A549 (cell line): ENCODE results near the gene RBMS3. TPM values are rescaled to one million over a fixed set of nuclear protein-coding genes. Genes with fewer than 3 reads are reported as not detected.

Experiments used
- ATAC-seq, 2 experiments: fragments of 200-7000 bp in 1 of 2; fragments of >200 bp in 1 of 2; cut with Nextera tagmentation in 1 of 2; cut with Tn5 transposase in 1 of 2; 3 replicates each; pipeline versions ENCODE4 v1.8.0 to v1.9.1; 2018 to 2020; ENCODE audit warnings: mild to moderate bottlenecking in 1 of 2, moderate library complexity in 1 of 2
- CTCF ChIA-PET: fragments of 300-600 bp; sonication (Branson Sonifier 250); formaldehyde crosslinking; extraction: SDS; loops from one replicate; lab custom pipeline; 2021; ENCODE audit warnings: antibody characterized with exemption, inconsistent platforms; lab: Yijun Ruan, JAX
- POLR2A ChIA-PET: fragments of 350-600 bp; formaldehyde crosslinking; extraction: SDS; loops from one replicate; lab custom pipeline; 2021; ENCODE audit warnings: antibody characterized with exemption, inconsistent platforms; lab: Yijun Ruan, JAX
- DNase-seq, 2 experiments: peaks; one replicate each; pipeline versions ENCODE4 v3.0.0 to v3.0.0-alpha.2; 2011 to 2016; ENCODE audit warnings: low read depth in 1 of 2, low spot score in 1 of 2
- FAIRE-seq: peaks from 2 replicates; lab custom pipeline; 2011; peaks lifted over from hg19 to GRCh38; lab: Jason Lieb, UNC
- H3K27ac ChIP-seq, 2 experiments: fragments of >200 bp; sonication (Bioruptor Twin); formaldehyde crosslinking; 3 replicates each; pipeline ENCODE4 v1.5.1; 2016 to 2017
- H3K4me1 ChIP-seq: fragments of >200 bp; sonication (Bioruptor Twin); formaldehyde crosslinking; 3 replicates; pipeline ENCODE4 v1.6.1; 2016
- H3K4me2 ChIP-seq: fragments of >200 bp; sonication (Bioruptor Twin); formaldehyde crosslinking; 3 replicates; pipeline ENCODE4 v1.6.1; 2016
- H3K4me3 ChIP-seq: fragments of >200 bp; sonication (Bioruptor Twin); formaldehyde crosslinking; 3 replicates; pipeline ENCODE4 v1.5.1; 2016
- H3K9me3 ChIP-seq: fragments of >200 bp; sonication (Bioruptor Twin); formaldehyde crosslinking; 3 replicates; pipeline ENCODE4 v1.6.1; 2016
- CBX2 ChIP-seq: fragments of 200-600 bp; sonication (generic); IDR thresholded peaks from 2 replicates; pipeline ENCODE4 v1.6.1; 2016; ENCODE audit warnings: low read depth, mild to moderate bottlenecking, borderline replicate concordance
- ESRRA ChIP-seq: fragments of 150-350 bp; IDR thresholded peaks from 2 replicates; pipeline ENCODE4 v1.6.1; 2014; ENCODE audit warnings: mild to moderate bottlenecking, low read length, borderline replicate concordance
- FOXS1 ChIP-seq: fragments of 250-450 bp; sonication (Bioruptor Pico); IDR thresholded peaks from 2 replicates; pipeline ENCODE4 v1.5.0; 2020; ENCODE audit warnings: mild to moderate bottlenecking, moderate library complexity
- HOXB13 ChIP-seq: fragments of 250-450 bp; sonication (Bioruptor Pico); IDR thresholded peaks from 2 replicates; pipeline ENCODE4 v1.5.0; 2020; ENCODE audit warnings: low read depth, mild to moderate bottlenecking, moderate library complexity
- HOXB5 ChIP-seq: fragments of 250-450 bp; sonication (Bioruptor Pico); IDR thresholded peaks from 2 replicates; pipeline ENCODE4 v1.5.0; 2020; ENCODE audit warnings: mild to moderate bottlenecking, moderate library complexity
- POLR2A ChIP-seq: IDR thresholded peaks from 2 replicates; pipeline ENCODE4 v1.6.1; 2012; ENCODE audit warnings: mild to moderate bottlenecking, low read length
- POLR2AphosphoS2 ChIP-seq: conservative IDR thresholded peaks from 2 replicates; pipeline ENCODE4 v1.6.1; 2012; ENCODE audit warnings: low read length, improper control_type of control experiment, inconsistent platforms
- RAD21 ChIP-seq, 2 experiments: fragments of >200 bp in 1 of 2; sonication (Bioruptor Twin) in 1 of 2; formaldehyde crosslinking in 1 of 2; IDR thresholded peaks in 1 of 2; conservative IDR thresholded peaks in 1 of 2; 2 replicates in 1 of 2; 3 replicates in 1 of 2; pipeline ENCODE4 v1.6.1; 2012 to 2018; ENCODE audit warnings: inconsistent platforms in 1 of 2
- RFX5 ChIP-seq: fragments of 450-650 bp; IDR thresholded peaks from 2 replicates; pipeline ENCODE4 v1.7.1; 2014; ENCODE audit warnings: antibody characterized with exemption, mild to moderate bottlenecking, moderate library complexity
- RNF2 ChIP-seq: fragments of 200-600 bp; sonication (generic); IDR thresholded peaks from 2 replicates; pipeline ENCODE4 v1.6.1; 2016; ENCODE audit warnings: low read depth, mild to moderate bottlenecking, antibody characterized with exemption, moderate library complexity, borderline replicate concordance
- SMC3 ChIP-seq: fragments of >200 bp; sonication (Bioruptor Twin); formaldehyde crosslinking; IDR thresholded peaks from 3 replicates; pipeline ENCODE4 v1.6.1; 2018; ENCODE audit warnings: inconsistent platforms
- TP53 ChIP-seq: fragments of 250-450 bp; sonication (Bioruptor Pico); IDR thresholded peaks from 2 replicates; pipeline ENCODE4 v1.5.0; 2021; ENCODE audit warnings: mild to moderate bottlenecking, moderate library complexity
- ZC3H11A ChIP-seq: fragments of 450-650 bp; IDR thresholded peaks from 2 replicates; pipeline ENCODE4 v1.6.1; 2014; ENCODE audit warnings: antibody characterized with exemption, mild to moderate bottlenecking
- ZFP36 ChIP-seq: fragments of 450-650 bp; IDR thresholded peaks from 2 replicates; pipeline ENCODE4 v1.6.1; 2014; ENCODE audit warnings: borderline replicate concordance; ENCODE audit not compliant: partially characterized antibody
- WGBS: methylation state at CpG from one replicate; pipeline ENCODE4 v1.1.6; 2017; ENCODE audit errors: missing lambda C conversion rate; 5-methylcytosine and 5-hydroxymethylcytosine counted together
- polyA plus RNA-seq, 4 experiments: library from polyadenylated mRNA; depleted of rRNA in 3 of 4; stranded (reverse); fragments of >200 nt; fragmentation: RNase III in 1 of 4; extraction: RNeasy Plus Mini Kit Qiagen cat#74134 plus additional on column Dnase treatment in 1 of 4; gene quantifications; 2 replicates in 3 of 4; 3 replicates in 1 of 4; pipeline ENCODE4 v1.2.3, GENCODE V29; 2011 to 2017
- TF ChIP-seq, protein P1 (sequence below): fragments of 200-600 bp; sonication (generic); IDR thresholded peaks from 2 replicates; pipeline ENCODE4 v1.6.1; 2016; ENCODE audit warnings: antibody characterized with exemption, mild to moderate bottlenecking, moderate library complexity
- TF ChIP-seq, protein P2 (sequence below): fragments of 450-650 bp; IDR thresholded peaks from 2 replicates; pipeline ENCODE4 v1.6.1; 2014; ENCODE audit warnings: antibody characterized with exemption
- TF ChIP-seq, protein P3 (sequence below): IDR thresholded peaks from 2 replicates; pipeline ENCODE4 v1.6.1; 2012
- TF ChIP-seq, protein P4 (sequence below): fragments of 250-450 bp; sonication (Bioruptor Pico); IDR thresholded peaks from 2 replicates; pipeline ENCODE4 v1.5.0; 2020; ENCODE audit warnings: low read depth, mild to moderate bottlenecking, moderate library complexity
- TF ChIP-seq, protein P5 (sequence below): IDR thresholded peaks from 2 replicates; pipeline ENCODE4 v1.6.1; 2012; ENCODE audit warnings: low read depth, borderline replicate concordance

The RBMS3 gene
- polyA plus RNA-seq, 2 of the 4 experiments (the other 2 are of a cell fraction) = 0.92 to 4.1 TPM

DNA sequence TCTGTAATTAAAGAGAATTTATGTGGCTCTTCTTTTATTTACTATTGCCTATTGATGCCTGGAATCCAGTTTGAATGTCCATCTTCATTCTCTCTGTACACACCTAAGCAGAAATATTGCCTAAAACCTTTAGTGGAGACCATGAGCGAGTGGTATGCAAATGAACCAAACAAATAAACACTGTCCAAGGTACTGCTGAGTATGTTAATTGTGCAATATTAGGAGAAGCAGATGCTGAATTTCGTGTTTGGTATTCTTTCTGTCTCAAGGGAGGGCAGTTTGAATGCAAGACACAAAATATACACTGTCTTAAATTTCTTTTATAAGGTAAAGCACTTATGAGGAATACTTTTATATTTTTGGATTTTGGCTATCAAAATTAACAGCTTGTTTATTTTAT lies 440.9 kb downstream of the RBMS3 start:
- FAIRE-seq = no peak
- WGBS = 66% methylated on average over 2 of the region's 2 CpGs
- DNase-seq = no peak
- Histone ChIP-seq H3K9me3 (no peaks in the 10 kb centered on the region), H3K27ac (no peak overlapping the region), H3K4me3 (no peak overlapping the region), H3K4me1 (0 out of 3 replicates have a peak, but pooled peaks cover 5% of the 10 kb centered on the region), H3K4me2 (no peak overlapping the region)
- ATAC-seq = no peak
- CTCF ChIA-PET = no interaction called here
- POLR2A ChIA-PET = no interaction called here
- TF ChIP-seq RAD21 (conservative IDR thresholded peaks at IDR 0.05 in 1 of 2, IDR thresholded peaks at IDR 0.05 in 1 of 2) = no peak
- TF ChIP-seq HOXB13 = no peak
- TF ChIP-seq POLR2A = no peak
- TF ChIP-seq, protein P1, sequence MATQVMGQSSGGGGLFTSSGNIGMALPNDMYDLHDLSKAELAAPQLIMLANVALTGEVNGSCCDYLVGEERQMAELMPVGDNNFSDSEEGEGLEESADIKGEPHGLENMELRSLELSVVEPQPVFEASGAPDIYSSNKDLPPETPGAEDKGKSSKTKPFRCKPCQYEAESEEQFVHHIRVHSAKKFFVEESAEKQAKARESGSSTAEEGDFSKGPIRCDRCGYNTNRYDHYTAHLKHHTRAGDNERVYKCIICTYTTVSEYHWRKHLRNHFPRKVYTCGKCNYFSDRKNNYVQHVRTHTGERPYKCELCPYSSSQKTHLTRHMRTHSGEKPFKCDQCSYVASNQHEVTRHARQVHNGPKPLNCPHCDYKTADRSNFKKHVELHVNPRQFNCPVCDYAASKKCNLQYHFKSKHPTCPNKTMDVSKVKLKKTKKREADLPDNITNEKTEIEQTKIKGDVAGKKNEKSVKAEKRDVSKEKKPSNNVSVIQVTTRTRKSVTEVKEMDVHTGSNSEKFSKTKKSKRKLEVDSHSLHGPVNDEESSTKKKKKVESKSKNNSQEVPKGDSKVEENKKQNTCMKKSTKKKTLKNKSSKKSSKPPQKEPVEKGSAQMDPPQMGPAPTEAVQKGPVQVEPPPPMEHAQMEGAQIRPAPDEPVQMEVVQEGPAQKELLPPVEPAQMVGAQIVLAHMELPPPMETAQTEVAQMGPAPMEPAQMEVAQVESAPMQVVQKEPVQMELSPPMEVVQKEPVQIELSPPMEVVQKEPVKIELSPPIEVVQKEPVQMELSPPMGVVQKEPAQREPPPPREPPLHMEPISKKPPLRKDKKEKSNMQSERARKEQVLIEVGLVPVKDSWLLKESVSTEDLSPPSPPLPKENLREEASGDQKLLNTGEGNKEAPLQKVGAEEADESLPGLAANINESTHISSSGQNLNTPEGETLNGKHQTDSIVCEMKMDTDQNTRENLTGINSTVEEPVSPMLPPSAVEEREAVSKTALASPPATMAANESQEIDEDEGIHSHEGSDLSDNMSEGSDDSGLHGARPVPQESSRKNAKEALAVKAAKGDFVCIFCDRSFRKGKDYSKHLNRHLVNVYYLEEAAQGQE = peak; percentile 77
- TF ChIP-seq POLR2AphosphoS2 = no peak
- TF ChIP-seq RNF2 = no peak
- TF ChIP-seq, protein P2, sequence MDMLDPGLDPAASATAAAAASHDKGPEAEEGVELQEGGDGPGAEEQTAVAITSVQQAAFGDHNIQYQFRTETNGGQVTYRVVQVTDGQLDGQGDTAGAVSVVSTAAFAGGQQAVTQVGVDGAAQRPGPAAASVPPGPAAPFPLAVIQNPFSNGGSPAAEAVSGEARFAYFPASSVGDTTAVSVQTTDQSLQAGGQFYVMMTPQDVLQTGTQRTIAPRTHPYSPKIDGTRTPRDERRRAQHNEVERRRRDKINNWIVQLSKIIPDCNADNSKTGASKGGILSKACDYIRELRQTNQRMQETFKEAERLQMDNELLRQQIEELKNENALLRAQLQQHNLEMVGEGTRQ = no peak
- TF ChIP-seq, protein P3, sequence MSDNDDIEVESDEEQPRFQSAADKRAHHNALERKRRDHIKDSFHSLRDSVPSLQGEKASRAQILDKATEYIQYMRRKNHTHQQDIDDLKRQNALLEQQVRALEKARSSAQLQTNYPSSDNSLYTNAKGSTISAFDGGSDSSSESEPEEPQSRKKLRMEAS = no peak

DNA sequence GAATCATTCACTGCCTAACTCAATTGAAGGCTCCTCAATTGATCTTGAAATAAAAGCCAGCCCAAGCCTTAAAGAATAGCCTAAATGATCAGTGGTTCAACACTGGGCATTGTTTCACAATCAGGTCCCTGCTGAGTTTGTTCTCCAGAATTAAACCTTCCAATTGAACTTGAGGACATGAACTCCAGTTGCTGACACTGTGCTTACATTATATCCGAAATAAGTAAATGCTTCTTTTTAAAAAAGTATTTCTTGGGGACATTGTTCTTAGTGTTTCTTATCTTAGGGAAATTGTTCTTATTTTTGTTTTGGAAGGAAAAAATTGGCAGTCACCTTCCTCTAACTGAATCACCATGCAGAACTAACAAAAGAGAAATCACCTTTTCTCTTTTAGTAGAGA lies 450.2 kb downstream of the RBMS3 start:
- TF ChIP-seq RFX5 (no peak), SMC3 (no peak), TP53 (CRISPR knock-in tag) (no peak), HOXB5 (CRISPR knock-in tag) (no peak), CBX2 (no peak), ZFP36 (no peak), FOXS1 (CRISPR knock-in tag) (no peak), ESRRA (no peak), ZC3H11A (no peak)
- TF ChIP-seq, protein P2 = no peak
- TF ChIP-seq, protein P4, sequence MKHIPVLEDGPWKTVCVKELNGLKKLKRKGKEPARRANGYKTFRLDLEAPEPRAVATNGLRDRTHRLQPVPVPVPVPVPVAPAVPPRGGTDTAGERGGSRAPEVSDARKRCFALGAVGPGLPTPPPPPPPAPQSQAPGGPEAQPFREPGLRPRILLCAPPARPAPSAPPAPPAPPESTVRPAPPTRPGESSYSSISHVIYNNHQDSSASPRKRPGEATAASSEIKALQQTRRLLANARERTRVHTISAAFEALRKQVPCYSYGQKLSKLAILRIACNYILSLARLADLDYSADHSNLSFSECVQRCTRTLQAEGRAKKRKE (CRISPR knock-in tag) = no peak
- TF ChIP-seq, protein P5, sequence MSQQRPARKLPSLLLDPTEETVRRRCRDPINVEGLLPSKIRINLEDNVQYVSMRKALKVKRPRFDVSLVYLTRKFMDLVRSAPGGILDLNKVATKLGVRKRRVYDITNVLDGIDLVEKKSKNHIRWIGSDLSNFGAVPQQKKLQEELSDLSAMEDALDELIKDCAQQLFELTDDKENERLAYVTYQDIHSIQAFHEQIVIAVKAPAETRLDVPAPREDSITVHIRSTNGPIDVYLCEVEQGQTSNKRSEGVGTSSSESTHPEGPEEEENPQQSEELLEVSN = no peak
- TF ChIP-seq, all 56 proteins: peak for 0
- no peak for DNase-seq
- 54% methylated on average over 1 of the region's 1 CpG for WGBS
- ChIA-PET POLR2A (no interaction called here), CTCF (interaction anchor here (1.7 kb wide), 1 partner anchor 23 kb away, joined by 4 read pairs; no protein-coding TSS in a partner anchor)
- no peak for FAIRE-seq
- ATAC-seq = no peak
- H3K4me3 ChIP-seq = no peak overlapping the region
- no peak overlapping the region for H3K4me2 ChIP-seq
- H3K27ac ChIP-seq = no peak overlapping the region
- H3K9me3 ChIP-seq = no peaks in the 10 kb centered on the region
- H3K4me1 ChIP-seq = no peaks in the 10 kb centered on the region
